BE2C (cell line): ENCODE data around the gene MSL1.

Experiments
- DNase-seq: peaks from one replicate; pipeline ENCODE4 v3.0.0-alpha.2; 2020
- H3K27me3 ChIP-seq: fragments of 250-450 bp; sonication (Bioruptor Pico); 2 replicates; pipeline ENCODE4 v1.5.1; 2020; ENCODE audit warnings: mild to moderate bottlenecking
- H3K36me3 ChIP-seq: fragments of 250-450 bp; sonication (Bioruptor Pico); 2 replicates; pipeline ENCODE4 v1.5.1; 2020; ENCODE audit warnings: mild to moderate bottlenecking
- H3K4me1 ChIP-seq: fragments of 250-450 bp; sonication (Bioruptor Pico); 2 replicates; pipeline ENCODE4 v1.5.1; 2020
- H3K4me3 ChIP-seq: 2 replicates; pipeline ENCODE4 v1.5.1; 2011; ENCODE audit warnings: low read depth, low read length
- H3K9me3 ChIP-seq: fragments of 250-450 bp; sonication (Bioruptor Pico); 2 replicates; pipeline ENCODE4 v1.5.1; 2020
- TF ChIP-seq, protein P1 (sequence below): IDR thresholded peaks from 2 replicates; pipeline ENCODE4 v1.5.1; 2012; ENCODE audit warnings: mild to moderate bottlenecking, low read depth, low read length

Gene MSL1

GRCh38 chr17:40098846-40099618 is 22.7 kb upstream of the MSL1 start:
- H3K27me3 ChIP-seq: no peaks in the 10 kb centered on the region
- peak; percentile 98 for DNase-seq
- H3K4me3 ChIP-seq: peak overlapping the region; percentile 63
- H3K9me3 ChIP-seq: peaks cover 6% of the 10 kb centered on the region; the same call in 1 of the 2 replicates
- TF ChIP-seq, protein P1, sequence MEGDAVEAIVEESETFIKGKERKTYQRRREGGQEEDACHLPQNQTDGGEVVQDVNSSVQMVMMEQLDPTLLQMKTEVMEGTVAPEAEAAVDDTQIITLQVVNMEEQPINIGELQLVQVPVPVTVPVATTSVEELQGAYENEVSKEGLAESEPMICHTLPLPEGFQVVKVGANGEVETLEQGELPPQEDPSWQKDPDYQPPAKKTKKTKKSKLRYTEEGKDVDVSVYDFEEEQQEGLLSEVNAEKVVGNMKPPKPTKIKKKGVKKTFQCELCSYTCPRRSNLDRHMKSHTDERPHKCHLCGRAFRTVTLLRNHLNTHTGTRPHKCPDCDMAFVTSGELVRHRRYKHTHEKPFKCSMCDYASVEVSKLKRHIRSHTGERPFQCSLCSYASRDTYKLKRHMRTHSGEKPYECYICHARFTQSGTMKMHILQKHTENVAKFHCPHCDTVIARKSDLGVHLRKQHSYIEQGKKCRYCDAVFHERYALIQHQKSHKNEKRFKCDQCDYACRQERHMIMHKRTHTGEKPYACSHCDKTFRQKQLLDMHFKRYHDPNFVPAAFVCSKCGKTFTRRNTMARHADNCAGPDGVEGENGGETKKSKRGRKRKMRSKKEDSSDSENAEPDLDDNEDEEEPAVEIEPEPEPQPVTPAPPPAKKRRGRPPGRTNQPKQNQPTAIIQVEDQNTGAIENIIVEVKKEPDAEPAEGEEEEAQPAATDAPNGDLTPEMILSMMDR: no peak
- peaks cover 10% of the 10 kb centered on the region for H3K4me1 ChIP-seq
- H3K36me3 ChIP-seq: peaks cover 33% of the 10 kb centered on the region

GRCh38 chr17:40099619-40100418 is 22.0 kb upstream of the MSL1 start:
- no peak for DNase-seq
- Histone ChIP-seq H3K4me3 (peak overlapping the region; percentile 63), H3K4me1 (peaks cover 10% of the 10 kb centered on the region), H3K36me3 (peaks cover 26% of the 10 kb centered on the region), H3K9me3 (peaks cover 6% of the 10 kb centered on the region; the same call in 1 of the 2 replicates), H3K27me3 (no peaks in the 10 kb centered on the region)
- TF ChIP-seq, protein P1: no peak

DNA sequence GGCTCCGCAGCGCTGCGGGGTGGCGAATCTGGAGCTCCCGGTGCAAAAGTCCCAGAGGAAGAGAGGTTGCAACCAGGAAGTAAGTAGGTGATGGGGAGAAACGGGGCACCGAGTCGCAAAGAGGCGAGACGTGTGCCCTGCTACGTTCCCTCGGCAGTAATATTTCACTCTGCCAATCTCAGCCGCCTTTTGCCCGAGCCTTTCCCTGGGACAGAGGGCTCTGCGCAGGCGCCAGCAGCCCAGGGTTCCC is 21.4 kb upstream of the MSL1 start, which contains the start of gene NR1D1:
Gene NR1D1, minus strand, starts transcription at position 171 of the 250 bp plus-strand sequence. CDS start 495 bp downstream, outside the sequence.
- Histone ChIP-seq H3K4me1 (peaks cover 10% of the 10 kb centered on the region), H3K4me3 (peak within 1 kb of the TSS; percentile 63), H3K9me3 (peaks cover 6% of the 10 kb centered on the region; the same call in 1 of the 2 replicates), H3K27me3 (no peaks in the 10 kb centered on the region), H3K36me3 (peaks cover 21% of the 10 kb centered on the region)
- DNase-seq: no peak
- TF ChIP-seq, protein P1: no peak

GRCh38 chr17:40100669-40101366 is 21.0 kb upstream of the MSL1 start:
- Histone ChIP-seq H3K9me3 (peaks cover 6% of the 10 kb centered on the region; the same call in 1 of the 2 replicates), H3K4me1 (peaks cover 10% of the 10 kb centered on the region), H3K4me3 (peak overlapping the region; percentile 63), H3K27me3 (no peaks in the 10 kb centered on the region), H3K36me3 (peaks cover 18% of the 10 kb centered on the region; the same call in 1 of the 2 replicates)
- peak; percentile 99 for DNase-seq
- TF ChIP-seq, protein P1: no peak

DNA sequence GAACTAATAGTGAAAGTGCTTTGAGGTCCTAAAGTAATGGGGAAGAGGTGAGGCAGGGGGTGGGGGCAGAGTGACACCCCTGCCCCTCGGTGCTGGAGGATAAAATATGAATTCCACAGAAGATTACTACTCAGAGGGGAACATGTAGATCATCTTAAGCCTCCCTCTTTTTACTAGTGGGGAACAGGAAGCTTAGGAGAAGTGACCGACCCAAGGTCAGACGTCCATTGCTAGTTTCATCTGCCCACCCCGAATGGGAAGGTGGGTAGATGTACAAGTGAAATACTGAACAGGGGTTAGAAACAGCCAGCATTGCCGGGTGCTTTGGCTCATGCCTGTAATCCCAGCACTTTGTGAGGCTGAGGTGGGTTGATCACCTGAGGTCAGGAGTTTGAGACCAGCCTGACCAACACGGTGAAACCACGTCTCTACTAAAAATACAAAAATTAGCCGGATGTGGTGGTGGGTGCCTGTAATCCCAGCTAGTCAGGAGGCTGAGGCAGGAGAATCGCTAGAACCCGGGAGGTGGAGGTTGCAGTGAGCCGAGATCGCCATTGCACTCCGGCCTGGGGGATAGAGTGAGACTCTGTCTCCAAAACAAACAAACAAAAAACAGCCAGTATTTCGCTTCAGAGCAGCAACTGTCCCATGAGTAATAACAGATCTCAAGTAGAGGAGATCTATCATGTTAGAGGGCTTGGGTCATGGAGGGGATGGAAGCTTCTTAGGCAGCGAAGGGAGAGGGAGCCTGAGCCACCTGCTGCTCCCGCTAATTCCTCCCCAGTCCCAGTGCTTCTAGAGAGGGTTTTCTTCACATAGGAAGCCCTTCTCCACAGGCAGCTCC is 20.2 kb upstream of the MSL1 start:
- peak overlapping the region; percentile 46; the same call in 1 of the 2 replicates for H3K4me3 ChIP-seq
- TF ChIP-seq, protein P1: no peak

More for the DNA sequence above, 20.2 kb upstream of the MSL1 start:
- H3K9me3 ChIP-seq: peaks cover 6% of the 10 kb centered on the region; the same call in 1 of the 2 replicates
- H3K27me3 ChIP-seq: no peaks in the 10 kb centered on the region
- peaks cover 12% of the 10 kb centered on the region; the same call in 1 of the 2 replicates for H3K36me3 ChIP-seq
- DNase-seq: no peak
- peaks cover 10% of the 10 kb centered on the region for H3K4me1 ChIP-seq
